Measurements from ENCODE around the gene SYT5.
A peak's percentile ranks its signal among the peaks of the same experiment; 100 is the strongest.
"Not testable (repeated sequence)": the region's sequence is repeated elsewhere in the genome, so short reads cannot be mapped to it uniquely, and the experiment has no call there.

Gene SYT5

GRCh38 chr19:55179606-55180484, at the start of gene SYT5:
Gene SYT5, minus strand, starts transcription at chr19:55180289. Its CDS starts 1,248 bp downstream, at chr19:55179041.
- Histone ChIP-seq H3K9ac (ENCODE audit: low read depth, low read length) (no peak within 1 kb of the TSS; the same call in 1 of the 2 replicates), H3K4me3 (ENCODE audit: low read length) (peak within 1 kb of the TSS; percentile 83), H3K27me3 (ENCODE audit: insufficient read depth, low read length) (peaks cover 73% of the 10 kb centered on the region), H3K9me3 (ENCODE audit: insufficient read depth, low read depth, low read length) (no peaks in the 10 kb centered on the region), H3K4me1 (ENCODE audit: insufficient read depth, low read length) (peaks cover 4% of the 10 kb centered on the region; the same call in 1 of the 2 replicates), H3K27ac (ENCODE audit: low read length) (no peak within 1 kb of the TSS), H3K36me3 (ENCODE audit: insufficient read depth, low read depth, low read length) (no peaks in the 10 kb centered on the region)

- Histone ChIP-seq H3K36me3 (ENCODE audit: insufficient read depth, low read depth, low read length) (peaks cover 37% of the 10 kb centered on the region), H3K9ac (ENCODE audit: low read depth, low read length) (no peak overlapping the region), H3K27me3 (ENCODE audit: insufficient read depth, low read length) (no peaks in the 10 kb centered on the region), H3K4me3 (ENCODE audit: low read length) (no peak overlapping the region), H3K27ac (ENCODE audit: low read length) (no peak overlapping the region), H3K4me1 (ENCODE audit: insufficient read depth, low read length) (no peaks in the 10 kb centered on the region), H3K9me3 (ENCODE audit: insufficient read depth, low read depth, low read length) (no peaks in the 10 kb centered on the region)
These were observed 49.7 kb upstream of the SYT5 start for GRCh38 chr19:55229789-55230182.

GRCh38 chr19:55229145-55229788, 49.2 kb upstream of the SYT5 start:
- Histone ChIP-seq H3K27ac (ENCODE audit: low read length) (no peak overlapping the region), H3K4me1 (ENCODE audit: insufficient read depth, low read length) (no peaks in the 10 kb centered on the region), H3K9ac (ENCODE audit: low read depth, low read length) (no peak overlapping the region), H3K4me3 (ENCODE audit: low read length) (no peak overlapping the region), H3K36me3 (ENCODE audit: insufficient read depth, low read depth, low read length) (peaks cover 32% of the 10 kb centered on the region), H3K27me3 (ENCODE audit: insufficient read depth, low read length) (no peaks in the 10 kb centered on the region), H3K9me3 (ENCODE audit: insufficient read depth, low read depth, low read length) (no peaks in the 10 kb centered on the region)

DNA sequence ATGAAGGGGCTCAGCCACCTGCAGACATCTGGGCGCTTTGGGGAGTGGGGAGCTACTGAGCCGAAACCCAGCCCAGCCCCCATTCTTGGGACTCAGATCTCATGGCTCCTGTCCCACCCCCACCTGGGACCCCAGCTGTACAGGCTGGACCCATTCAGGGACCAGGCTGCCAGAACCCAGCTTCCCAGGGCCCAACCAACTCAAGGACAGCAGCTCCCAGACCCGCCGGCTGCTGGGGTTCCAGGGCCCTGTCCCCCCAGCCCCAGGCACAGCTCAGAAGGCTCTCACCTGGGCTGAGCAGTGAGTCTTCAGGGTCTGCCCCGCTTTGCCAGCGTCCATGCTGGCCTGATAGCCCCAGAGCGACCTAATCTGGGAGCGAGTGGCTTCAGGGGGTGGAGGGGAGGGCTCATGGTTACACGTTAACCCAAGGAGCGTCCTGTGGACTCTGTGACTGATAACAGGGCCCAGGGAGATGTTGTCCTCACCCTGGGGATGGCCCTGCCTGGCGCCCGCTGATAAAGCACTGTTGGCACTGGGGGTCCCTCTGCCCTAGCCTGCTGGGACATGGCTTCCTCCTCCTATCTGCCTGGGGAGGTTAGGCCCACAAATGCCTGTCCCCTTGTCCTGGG, 48.4 kb upstream of the SYT5 start, which contains the start of gene TMEM86B:
Gene TMEM86B, minus strand, starts transcription at position 361 of the 629 bp plus-strand sequence. Its CDS starts 22 bp downstream, at position 339.
- H3K27me3 ChIP-seq (ENCODE audit: insufficient read depth, low read length) = no peaks in the 10 kb centered on the region
- H3K9me3 ChIP-seq (ENCODE audit: insufficient read depth, low read depth, low read length) = no peaks in the 10 kb centered on the region
- H3K36me3 ChIP-seq (ENCODE audit: insufficient read depth, low read depth, low read length) = peaks cover 26% of the 10 kb centered on the region
- H3K4me3 ChIP-seq (ENCODE audit: low read length) = no peak within 1 kb of the TSS
- no peaks in the 10 kb centered on the region for H3K4me1 ChIP-seq (ENCODE audit: insufficient read depth, low read length)
- no peak within 1 kb of the TSS; the same call in 1 of the 2 replicates for H3K9ac ChIP-seq (ENCODE audit: low read depth, low read length)
- no peak within 1 kb of the TSS for H3K27ac ChIP-seq (ENCODE audit: low read length)

GRCh38 chr19:55228015-55228391, 47.9 kb upstream of the SYT5 start:
- no peak overlapping the region for H3K27ac ChIP-seq (ENCODE audit: low read length)
- H3K27me3 ChIP-seq (ENCODE audit: insufficient read depth, low read length) = no peaks in the 10 kb centered on the region
- H3K4me1 ChIP-seq (ENCODE audit: insufficient read depth, low read length) = no peaks in the 10 kb centered on the region
- H3K36me3 ChIP-seq (ENCODE audit: insufficient read depth, low read depth, low read length) = peaks cover 21% of the 10 kb centered on the region
- H3K9ac ChIP-seq (ENCODE audit: low read depth, low read length) = no peak overlapping the region
- no peak overlapping the region for H3K4me3 ChIP-seq (ENCODE audit: low read length)
- no peaks in the 10 kb centered on the region for H3K9me3 ChIP-seq (ENCODE audit: insufficient read depth, low read depth, low read length)

DNA sequence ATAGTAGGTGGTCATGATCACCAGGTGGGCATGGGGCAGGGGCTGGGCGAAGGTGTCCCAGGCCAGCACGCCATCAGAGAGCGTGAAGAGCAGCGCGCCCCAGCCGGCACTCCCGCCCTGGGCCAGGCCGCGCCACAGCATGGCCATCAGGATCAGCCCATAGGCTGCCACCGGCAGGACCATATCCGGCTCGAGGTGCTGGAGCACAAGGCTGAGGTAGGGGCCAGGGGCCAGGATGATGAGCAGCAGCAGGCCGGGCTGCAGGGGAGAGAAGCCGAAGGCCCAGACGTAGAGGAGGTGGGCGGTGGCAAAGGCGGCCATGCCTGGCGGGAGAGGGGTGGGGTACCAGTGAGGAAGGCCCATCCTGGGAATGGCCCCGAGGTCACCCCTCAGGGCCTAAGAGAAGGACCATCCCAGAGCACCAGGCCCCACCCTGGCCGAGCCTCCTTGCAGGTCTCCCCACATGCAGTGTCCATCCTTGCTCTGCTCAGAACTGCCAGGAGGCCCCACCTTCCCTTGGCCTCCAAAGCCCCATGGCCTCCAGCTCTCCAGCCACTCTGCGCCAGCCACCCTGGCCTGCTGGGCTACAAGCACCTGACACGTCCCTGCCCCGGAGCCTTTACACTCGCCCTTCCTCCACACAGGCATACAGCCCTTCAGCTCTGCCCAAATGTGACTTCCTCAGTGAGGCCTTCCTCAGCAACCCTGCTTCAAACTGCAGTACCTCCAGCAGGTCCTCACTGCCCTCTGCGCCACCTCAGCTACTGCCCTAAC, 47.3 kb upstream of the SYT5 start:
- H3K4me1 ChIP-seq (ENCODE audit: insufficient read depth, low read length) = no peaks in the 10 kb centered on the region
- peaks cover 15% of the 10 kb centered on the region for H3K36me3 ChIP-seq (ENCODE audit: insufficient read depth, low read depth, low read length)
- no peak overlapping the region for H3K27ac ChIP-seq (ENCODE audit: low read length)
- H3K9ac ChIP-seq (ENCODE audit: low read depth, low read length) = no peak overlapping the region
- H3K4me3 ChIP-seq (ENCODE audit: low read length) = no peak overlapping the region
- no peaks in the 10 kb centered on the region for H3K27me3 ChIP-seq (ENCODE audit: insufficient read depth, low read length)
- H3K9me3 ChIP-seq (ENCODE audit: insufficient read depth, low read depth, low read length) = no peaks in the 10 kb centered on the region

GRCh38 chr19:55226788-55227187, 46.7 kb upstream of the SYT5 start:
- H3K27ac ChIP-seq (ENCODE audit: low read length) = no peak overlapping the region
- H3K27me3 ChIP-seq (ENCODE audit: insufficient read depth, low read length) = no peaks in the 10 kb centered on the region
- H3K4me1 ChIP-seq (ENCODE audit: insufficient read depth, low read length) = no peaks in the 10 kb centered on the region
- no peak overlapping the region for H3K4me3 ChIP-seq (ENCODE audit: low read length)
- no peaks in the 10 kb centered on the region for H3K9me3 ChIP-seq (ENCODE audit: insufficient read depth, low read depth, low read length)
- H3K36me3 ChIP-seq (ENCODE audit: insufficient read depth, low read depth, low read length) = peaks cover 9% of the 10 kb centered on the region
- H3K9ac ChIP-seq (ENCODE audit: low read depth, low read length) = no peak overlapping the region

GRCh38 chr19:55226273-55226672, 46.2 kb upstream of the SYT5 start:
- H3K4me3 ChIP-seq (ENCODE audit: low read length) = no peak overlapping the region

DNA sequence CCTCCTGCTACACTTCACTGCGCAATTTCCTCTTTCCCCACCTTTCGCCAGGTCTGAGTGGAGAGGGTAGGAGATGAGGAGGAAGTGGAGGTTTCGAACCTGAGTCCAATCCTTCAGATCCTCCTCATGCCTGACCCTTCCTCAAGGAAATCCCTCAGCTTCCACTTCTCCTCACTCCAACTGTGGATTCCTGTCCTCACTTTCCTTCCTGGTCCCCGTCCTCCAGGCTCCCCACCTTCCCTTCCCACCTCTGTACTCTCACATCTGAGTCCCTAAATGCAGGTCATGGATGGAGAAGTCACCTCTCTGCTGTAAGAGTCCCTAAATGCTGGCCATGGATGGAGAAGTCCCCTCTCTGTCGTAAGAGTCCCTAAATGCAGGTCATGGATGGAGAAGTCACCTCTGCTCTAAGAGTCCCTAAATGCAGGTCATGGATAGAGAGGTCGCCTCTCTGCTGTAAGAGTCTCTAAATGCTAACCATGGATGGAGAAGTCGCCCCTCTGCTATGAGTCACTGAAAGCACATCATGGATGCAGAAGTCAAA, 45.4 kb upstream of the SYT5 start:
- no peaks in the 10 kb centered on the region for H3K9me3 ChIP-seq (ENCODE audit: insufficient read depth, low read depth, low read length)
- no peak overlapping the region for H3K9ac ChIP-seq (ENCODE audit: low read depth, low read length)
- H3K27me3 ChIP-seq (ENCODE audit: insufficient read depth, low read length) = no peaks in the 10 kb centered on the region
- no peaks in the 10 kb centered on the region for H3K4me1 ChIP-seq (ENCODE audit: insufficient read depth, low read length)
- no peak overlapping the region for H3K27ac ChIP-seq (ENCODE audit: low read length)
- no peaks in the 10 kb centered on the region; the same call in 1 of the 2 replicates for H3K36me3 ChIP-seq (ENCODE audit: insufficient read depth, low read depth, low read length)
- H3K4me3 ChIP-seq (ENCODE audit: low read length) = no peak overlapping the region

More at GRCh38 chr19:55226273-55226672, 46.2 kb upstream of the SYT5 start:
- H3K9me3 ChIP-seq (ENCODE audit: insufficient read depth, low read depth, low read length) = no peaks in the 10 kb centered on the region
- no peak overlapping the region for H3K27ac ChIP-seq (ENCODE audit: low read length)
- no peaks in the 10 kb centered on the region for H3K4me1 ChIP-seq (ENCODE audit: insufficient read depth, low read length)
- H3K27me3 ChIP-seq (ENCODE audit: insufficient read depth, low read length) = no peaks in the 10 kb centered on the region
- H3K9ac ChIP-seq (ENCODE audit: low read depth, low read length) = no peak overlapping the region
- peaks cover 4% of the 10 kb centered on the region for H3K36me3 ChIP-seq (ENCODE audit: insufficient read depth, low read depth, low read length)

GRCh38 chr19:55224679-55225414, 44.8 kb upstream of the SYT5 start:
- H3K4me3 ChIP-seq (ENCODE audit: low read length); H3K36me3 ChIP-seq (ENCODE audit: insufficient read depth, low read depth, low read length); H3K4me1 ChIP-seq (ENCODE audit: insufficient read depth, low read length); H3K9ac ChIP-seq (ENCODE audit: low read depth, low read length); H3K27ac ChIP-seq (ENCODE audit: low read length); H3K27me3 ChIP-seq (ENCODE audit: insufficient read depth, low read length); H3K9me3 ChIP-seq (ENCODE audit: insufficient read depth, low read depth, low read length): not testable (repeated sequence)

Data from iPS-20b (cell line).